Gastrocnemius medialis (tissue), 4 donors: ENCODE data around the gene RSBN1L.

ENCODE experiments used
- CTCF ChIP-seq, 5 experiments: fragments of 450-650 bp in 3 of 5; fragments of 200-600 bp in 2 of 5; sonication (generic) in 2 of 5; IDR thresholded peaks in 4 of 5; conservative IDR thresholded peaks in 1 of 5; 1 replicate in 4 of 5; 2 replicates in 1 of 5; pipeline ENCODE4 v1.5.1; 2016 to 2019; ENCODE audit warnings: antibody characterized with exemption in 5 of 5, mild to moderate bottlenecking in 3 of 5, moderate library complexity in 3 of 5
- POLR2A ChIP-seq, 2 donors: fragments of 450-650 bp; IDR thresholded peaks; one replicate each; pipeline ENCODE4 v1.6.1; 2017; ENCODE audit warnings: antibody characterized with exemption in 2 of 2, mild to moderate bottlenecking in 2 of 2, moderate library complexity in 2 of 2

GRCh38 chr7:77743518-77743917 lies 47.3 kb downstream of the RSBN1L start:
- TF ChIP-seq CTCF (IDR thresholded peaks at IDR 0.05 in 4 of 5, conservative IDR thresholded peaks at IDR 0.05 in 1 of 5) = no peak
- TF ChIP-seq POLR2A (IDR thresholded peaks at IDR 0.05) = no peak
